K562 (cell line): Measurements from ENCODE around the gene TXNDC8. TPM values are rescaled to one million over a fixed set of nuclear protein-coding genes. Genes with fewer than 3 reads are reported as not detected.
A peak's percentile ranks its signal among the peaks of the same experiment; 100 is the strongest.

Experiments
- ATF6 ChIP-seq: sonication (generic); formaldehyde crosslinking; IDR thresholded peaks from 2 replicates; pipeline ENCODE4 v1.4.0; 2020; ENCODE audit warnings: mild to moderate bottlenecking, missing genetic modification reagents
- CBFA2T3 ChIP-seq: fragments of 450-650 bp; IDR thresholded peaks from 2 replicates; pipeline ENCODE4 v1.6.1; 2017
- CREB5 ChIP-seq: fragments of 250-450 bp; sonication (Bioruptor Pico); IDR thresholded peaks from 2 replicates; pipeline ENCODE4 v1.5.0; 2020; ENCODE audit warnings: mild to moderate bottlenecking
- E2F4 ChIP-seq: sonication (generic); formaldehyde crosslinking; IDR thresholded peaks from 2 replicates; pipeline ENCODE4 v1.8.0; 2022; ENCODE audit warnings: mild to moderate bottlenecking, low read depth, missing genetic modification reagents
- HBP1 ChIP-seq: fragments of 450-650 bp; formaldehyde crosslinking; IDR thresholded peaks from 2 replicates; pipeline ENCODE4 v1.4.0; 2022; ENCODE audit warnings: missing genetic modification characterization
- HNRNPH1 ChIP-seq: fragments of 200-400 bp; formaldehyde crosslinking; optimal IDR thresholded peaks from 2 replicates; pipeline ENCODE3; 2017; ENCODE audit warnings: low read depth, mild to moderate bottlenecking, low read length, moderate library complexity
- ID3 ChIP-seq, 2 experiments: fragments of 250-450 bp in 1 of 2; fragments of 450-650 bp in 1 of 2; sonication (Bioruptor Pico) in 1 of 2; IDR thresholded peaks; 2 replicates each; pipeline versions ENCODE4 v1.6.1 to v1.8.0; 2016 to 2021; ENCODE audit warnings: mild to moderate bottlenecking in 2 of 2, moderate library complexity in 2 of 2, missing compliant biosample characterization in 1 of 2, missing genetic modification characterization in 1 of 2
- PURB ChIP-seq: sonication (generic); formaldehyde crosslinking; IDR thresholded peaks from 2 replicates; pipeline ENCODE4 v1.9.0; 2021; ENCODE audit warnings: low read depth, mild to moderate bottlenecking, missing genetic modification reagents
- RHOXF2B ChIP-seq: fragments of 250-450 bp; sonication (Bioruptor Pico); conservative IDR thresholded peaks from 2 replicates; pipeline ENCODE4 v1.5.1; 2021
- SAFB2 ChIP-seq: fragments of 200-400 bp; formaldehyde crosslinking; IDR thresholded peaks from 2 replicates; pipeline ENCODE4 v1.6.1; 2018; ENCODE audit warnings: borderline replicate concordance, low read length, low read depth, moderate library complexity; ENCODE audit not compliant: severe bottlenecking
- TGIF2 ChIP-seq: sonication (generic); formaldehyde crosslinking; IDR thresholded peaks from 2 replicates; pipeline ENCODE4 v1.8.1; 2022; ENCODE audit warnings: mild to moderate bottlenecking, missing genetic modification reagents, moderate library complexity
- XRCC4 ChIP-seq: IDR thresholded peaks from one replicate; pipeline ENCODE4 v1.6.1; 2011; ENCODE audit not compliant: insufficient read depth, insufficient read length; ENCODE audit errors: extremely low read depth
- ZFP1 ChIP-seq: fragments of 450-650 bp; formaldehyde crosslinking; IDR thresholded peaks from 2 replicates; pipeline ENCODE4 v1.4.0; 2020; ENCODE audit warnings: mild to moderate bottlenecking, mixed read lengths
- ZNF253 ChIP-seq: fragments of 250-450 bp; sonication (Bioruptor Pico); conservative IDR thresholded peaks from 2 replicates; pipeline ENCODE4 v1.6.1; 2021; ENCODE audit warnings: mild to moderate bottlenecking
- ZNF609 ChIP-seq: sonication (generic); formaldehyde crosslinking; IDR thresholded peaks from 2 replicates; pipeline ENCODE4 v1.8.1; 2023; ENCODE audit warnings: missing genetic modification reagents, mild to moderate bottlenecking, borderline replicate concordance
- polyA plus RNA-seq, 8 experiments: library from polyadenylated mRNA; depleted of rRNA in 4 of 8; stranded (reverse) in 5 of 8; unstranded in 3 of 8; fragments of >200 nt; fragmentation: Nextera tagmentation in 2 of 8; fragmentation: Illumina TruSeq in 1 of 8; extraction: Ambion mirVana in 2 of 8; extraction: Trizol in 1 of 8; gene quantifications; 2 replicates each; pipeline versions ENCODE4 v1.2.1 to v1.2.3, GENCODE V29; 2011 to 2014; ENCODE audit warnings: inconsistent platforms in 1 of 8, missing spikeins in 1 of 8
- total RNA-seq, 7 experiments: library from RNA; depleted of rRNA in 6 of 7; stranded (reverse); fragments of >200 nt in 6 of 7; fragmentation: Illumina TruSeq in 2 of 7; extraction: Trizol in 2 of 7; gene quantifications; 2 replicates each; pipeline versions ENCODE4 v1.2.1 to v1.2.3, GENCODE V29; 2011 to 2021; ENCODE audit warnings: low replicate concordance in 1 of 7

The TXNDC8 gene
- total and polyA plus RNA-seq, 9 of the 15 experiments (the other 6 are each of a cell fraction or from before 2014, with no cell fraction given): not detected

- TF ChIP-seq XRCC4 (no peak), HNRNPH1 (no peak), ZFP1 (no peak), CBFA2T3 (peak; percentile 42; the same call in 1 of the 2 replicates), ID3 (CRISPR knock-in tag; IDR thresholded peaks at IDR 0.05) (no peak), ID3 (tag; IDR thresholded peaks at IDR 0.05) (no peak), ATF6 (CRISPR knock-in tag) (no peak), TGIF2 (no peak), ZNF253 (CRISPR knock-in tag) (no peak), E2F4 (CRISPR knock-in tag) (no peak), SAFB2 (no peak), ZNF609 (CRISPR knock-in tag) (no peak), RHOXF2B (CRISPR knock-in tag) (no peak), CREB5 (CRISPR knock-in tag) (no peak), PURB (CRISPR knock-in tag) (no peak), HBP1 (CRISPR knock-in tag) (no peak)
Measured at GRCh38 chr9:110256380-110257096, 81.1 kb downstream of the TXNDC8 start, which contains the start of gene TXN (continued).
